Activated CD4-positive, alpha-beta T cell treated with anti-CD3 and anti-CD28 coated beads for 36 hours (primary cell): ENCODE results near the gene PRDM15. TPM values are rescaled to one million over a fixed set of nuclear protein-coding genes. Genes with fewer than 3 reads are reported as not detected.

Source experiments
- ATAC-seq: fragments of 200-7000 bp; cut with Tn5 transposase; one replicate; pipeline ENCODE4 v1.10.0; 2021; ENCODE audit warnings: mild to moderate bottlenecking, moderate library complexity
- CTCF ChIA-PET: fragments of 350-600 bp; sonication (Branson Sonifier 250); formaldehyde crosslinking; loops from one replicate; lab custom pipeline; 2021; ENCODE audit warnings: antibody characterized with exemption; lab: Charles Lee
- POLR2A ChIA-PET: fragments of 350-600 bp; sonication (Branson Sonifier 250); formaldehyde crosslinking; loops from one replicate; lab custom pipeline; 2021; ENCODE audit warnings: antibody characterized with exemption, inconsistent platforms; lab: Charles Lee
- DNase-seq: peaks from one replicate; pipeline ENCODE4 v3.0.0-alpha.2; 2020
- H3K27ac Mint-ChIP-seq: one replicate; pipeline ENCODE4 v1.8.0; 2021; ENCODE audit warnings: mixed read lengths
- H3K27me3 Mint-ChIP-seq: one replicate; pipeline ENCODE4 v1.8.0; 2021; ENCODE audit warnings: mixed read lengths
- H3K36me3 Mint-ChIP-seq: one replicate; pipeline ENCODE4 v1.8.0; 2021; ENCODE audit warnings: low read depth, mixed read lengths
- H3K4me1 Mint-ChIP-seq: one replicate; pipeline ENCODE4 v1.8.0; 2021; ENCODE audit warnings: mixed read lengths
- H3K4me3 Mint-ChIP-seq: one replicate; pipeline ENCODE4 v1.8.0; 2021; ENCODE audit warnings: mild to moderate bottlenecking, moderate library complexity, mixed read lengths
- H3K9me3 Mint-ChIP-seq: one replicate; pipeline ENCODE4 v1.8.0; 2021; ENCODE audit warnings: low read depth, mixed read lengths
- intact Hi-C, 2 experiments: fragments of 100-400 bp; cut with DNase I in 1 of 2; cut with micrococcal nuclease in 1 of 2; formaldehyde crosslinking; loops; one replicate each; pipeline versions ENCODE4 v1.14.2 to v1.15.1; 2022 to 2024; cut with DNase I, micrococcal nuclease
- total RNA-seq, 2 experiments: library from RNA; stranded (reverse); gene quantifications; one replicate each; pipeline ENCODE4 v1.2.3, GENCODE V29; 2021

Gene PRDM15
- total RNA-seq, 2 experiments from 2014 or later: 11.8 to 13.0 TPM

DNA sequence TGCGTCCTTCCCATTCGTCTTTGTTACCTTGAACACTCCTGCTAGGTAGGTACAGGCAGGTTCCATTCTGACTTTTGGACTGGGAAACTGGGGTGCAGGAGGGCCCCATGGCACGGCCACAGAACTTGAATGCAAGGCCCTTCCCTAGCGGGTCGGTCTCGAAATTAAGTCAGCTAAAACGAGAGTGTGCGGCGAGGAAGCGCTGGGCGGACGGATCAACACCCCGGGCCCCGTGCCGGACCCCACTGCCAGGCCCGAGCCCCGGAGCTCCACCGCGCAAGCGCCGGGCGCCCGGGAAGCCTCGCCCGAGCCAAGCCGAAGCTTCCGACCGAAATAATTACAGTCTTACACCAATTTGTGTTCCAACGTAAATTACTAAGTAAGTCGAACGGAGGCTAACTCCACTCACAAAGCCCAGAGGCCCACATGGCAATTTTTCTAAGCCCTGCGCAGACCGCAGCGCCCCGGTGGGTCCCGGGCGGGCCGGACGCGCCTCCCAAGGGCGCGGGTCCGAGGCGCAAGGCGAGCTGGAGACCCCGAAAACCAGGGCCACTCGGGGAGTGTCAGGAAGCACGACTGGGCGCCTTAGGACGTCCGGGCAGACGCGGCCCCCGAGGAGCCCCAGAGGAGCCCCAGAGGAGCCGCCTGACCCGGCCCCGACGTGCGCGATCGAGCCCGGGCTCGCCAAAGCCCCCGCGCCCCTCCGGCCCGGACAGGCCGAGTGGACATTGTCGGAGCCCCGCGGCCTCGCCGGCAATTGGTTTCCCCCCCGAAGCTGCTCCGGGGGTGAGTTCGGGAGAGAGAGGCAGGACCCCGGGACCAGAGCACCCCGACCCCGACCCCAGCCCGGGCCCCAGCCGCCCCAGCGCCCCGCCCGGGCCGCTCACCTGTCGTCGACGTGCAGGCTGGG lies 112.9 kb downstream of the PRDM15 start:
- POLR2A ChIA-PET: interaction anchor here (0.6 kb wide), 1 partner anchor 10 kb away, joined by 4 read pairs; no protein-coding TSS in a partner anchor
- peaks cover 29% of the 10 kb centered on the region for H3K4me1 Mint-ChIP-seq
- no peak for ATAC-seq
- H3K27ac Mint-ChIP-seq: no peak overlapping the region
- no peak for DNase-seq
- H3K4me3 Mint-ChIP-seq: peak overlapping the region; percentile 66
- intact Hi-C loops: loop anchor here in 1 of 2 experiments (2.0 to 5.0 kb wide), 3 partner anchors 111 to 471 kb away; partner anchors contain the start of genes PRDM15 and ZBTB21
- H3K27me3 Mint-ChIP-seq: peaks cover 54% of the 10 kb centered on the region
- H3K36me3 Mint-ChIP-seq: no peaks in the 10 kb centered on the region
- CTCF ChIA-PET: interaction anchor here (0.8 to 1.1 kb wide), 2 partner anchors 22 to 351 kb away, joined by 3 read pairs; no protein-coding TSS in a partner anchor
- no peaks in the 10 kb centered on the region for H3K9me3 Mint-ChIP-seq

DNA sequence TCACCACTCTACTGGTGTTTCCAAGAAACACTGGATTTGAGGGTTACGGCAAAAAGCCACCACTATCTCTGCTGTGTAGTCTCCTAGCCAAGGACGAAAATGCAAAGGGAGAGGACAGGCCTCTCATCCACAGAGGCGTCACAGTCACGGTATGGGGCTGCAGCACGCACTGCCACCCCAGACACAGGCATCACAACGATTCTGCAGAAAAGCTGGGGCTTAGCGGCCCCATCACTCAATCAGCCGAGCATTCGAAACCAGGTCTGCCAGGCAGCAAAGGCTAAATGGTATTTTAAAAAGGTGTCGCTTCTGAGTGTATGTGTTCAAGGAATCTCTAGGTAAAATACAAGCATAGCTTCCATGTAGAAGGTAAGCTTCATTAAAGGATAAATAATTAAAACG lies 113.7 kb downstream of the PRDM15 start:
- no peaks in the 10 kb centered on the region for H3K9me3 Mint-ChIP-seq
- no peak overlapping the region for H3K4me3 Mint-ChIP-seq
- DNase-seq (no peak), ATAC-seq (no peak)
- ChIA-PET POLR2A (no interaction called here), CTCF (interaction anchor here (0.8 kb wide), 2 partner anchors 21 to 81 kb away, joined by 3 read pairs; no protein-coding TSS in a partner anchor)
- peaks cover 60% of the 10 kb centered on the region for H3K27me3 Mint-ChIP-seq
- no peak overlapping the region for H3K27ac Mint-ChIP-seq
- H3K36me3 Mint-ChIP-seq: no peaks in the 10 kb centered on the region
- H3K4me1 Mint-ChIP-seq: peaks cover 29% of the 10 kb centered on the region
- intact Hi-C loops: loop anchor here in 1 of 2 experiments (5.0 kb wide), 2 partner anchors 112 to 472 kb away; partner anchors contain the start of gene PRDM15

DNA sequence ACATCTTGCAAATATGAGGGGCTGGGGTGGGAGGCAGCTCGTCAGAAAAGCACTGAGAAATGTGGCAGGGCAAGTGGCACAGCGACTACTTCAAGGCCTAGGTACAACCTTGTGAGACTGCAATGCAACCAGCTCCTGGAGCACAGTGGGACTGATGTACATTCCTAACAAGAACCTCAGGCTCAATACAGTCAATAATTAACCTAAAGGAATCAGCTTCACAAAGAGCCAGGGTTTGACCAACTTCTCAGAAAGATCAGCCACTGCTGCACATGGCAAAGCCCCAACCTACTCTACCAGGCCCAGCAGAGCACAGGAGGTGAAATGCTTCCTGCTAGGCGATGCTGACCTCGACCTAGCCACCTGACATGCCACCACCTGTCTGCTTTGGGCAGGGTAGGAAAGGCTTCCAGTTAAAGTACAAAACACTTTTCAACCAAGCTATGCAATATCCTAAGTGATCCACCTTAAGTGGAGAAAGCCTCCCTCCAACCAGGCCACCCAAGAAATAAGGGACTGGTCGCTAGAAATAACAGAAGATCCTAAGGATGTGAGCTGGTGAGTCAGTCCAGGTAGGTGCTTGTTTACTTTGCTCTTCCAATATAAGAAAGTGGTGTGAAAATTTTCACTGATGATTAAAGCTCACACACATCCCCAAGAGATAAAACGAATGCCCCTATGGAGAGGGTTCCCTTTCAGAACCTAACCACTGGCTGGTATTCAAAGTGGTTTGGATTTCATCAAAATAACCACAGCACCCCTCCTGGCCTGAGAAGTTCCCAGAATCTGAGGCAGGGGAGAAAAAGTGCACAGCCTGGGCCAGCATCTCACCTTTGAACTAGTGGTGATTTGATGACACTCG lies 114.4 kb downstream of the PRDM15 start:
- no peak for ATAC-seq
- H3K4me3 Mint-ChIP-seq: no peak overlapping the region
- H3K9me3 Mint-ChIP-seq: no peaks in the 10 kb centered on the region
- intact Hi-C loops: loop anchor here in 1 of 2 experiments (5.0 kb wide), 2 partner anchors 113 to 473 kb away; partner anchors contain the start of gene PRDM15
- no peak for DNase-seq
- H3K4me1 Mint-ChIP-seq: peaks cover 29% of the 10 kb centered on the region
- POLR2A ChIA-PET: no interaction called here
- CTCF ChIA-PET: interaction anchor here (0.8 kb wide), 2 partner anchors 9 to 81 kb away, joined by 3 read pairs; no protein-coding TSS in a partner anchor
- H3K36me3 Mint-ChIP-seq: no peaks in the 10 kb centered on the region
- peaks cover 60% of the 10 kb centered on the region for H3K27me3 Mint-ChIP-seq
- no peak overlapping the region for H3K27ac Mint-ChIP-seq

DNA sequence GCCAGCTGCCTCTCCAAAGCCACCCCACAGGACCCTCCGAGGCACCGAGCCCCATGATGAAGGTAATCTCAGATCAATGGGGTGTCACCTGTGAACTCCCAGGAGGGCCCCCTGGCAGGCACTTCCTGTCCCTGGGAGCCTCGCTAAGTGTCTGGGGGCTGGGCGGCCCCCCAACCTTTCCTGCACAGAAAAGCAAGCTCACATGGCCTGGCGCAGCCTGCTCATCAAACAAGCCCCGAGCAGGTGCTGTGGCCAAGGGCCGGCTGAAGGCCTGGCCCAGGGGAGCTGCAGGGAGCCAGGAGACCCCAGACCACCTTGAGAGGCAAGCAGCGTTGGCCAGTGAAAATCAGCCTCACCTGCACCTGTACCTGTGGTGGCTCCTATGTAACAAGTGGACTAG lies 115.1 kb downstream of the PRDM15 start:
- DNase-seq (no peak), ATAC-seq (no peak)
- intact Hi-C loops: no loop called here
- ChIA-PET POLR2A (no interaction called here), CTCF (interaction anchor here (0.8 kb wide), 1 partner anchor 8 kb away, joined by 3 read pairs; no protein-coding TSS in a partner anchor)
- H3K27me3 Mint-ChIP-seq: peaks cover 55% of the 10 kb centered on the region
- no peaks in the 10 kb centered on the region for H3K9me3 Mint-ChIP-seq
- H3K4me1 Mint-ChIP-seq: peaks cover 27% of the 10 kb centered on the region
- H3K36me3 Mint-ChIP-seq: no peaks in the 10 kb centered on the region
- no peak overlapping the region for H3K4me3 Mint-ChIP-seq
- H3K27ac Mint-ChIP-seq: no peak overlapping the region

DNA sequence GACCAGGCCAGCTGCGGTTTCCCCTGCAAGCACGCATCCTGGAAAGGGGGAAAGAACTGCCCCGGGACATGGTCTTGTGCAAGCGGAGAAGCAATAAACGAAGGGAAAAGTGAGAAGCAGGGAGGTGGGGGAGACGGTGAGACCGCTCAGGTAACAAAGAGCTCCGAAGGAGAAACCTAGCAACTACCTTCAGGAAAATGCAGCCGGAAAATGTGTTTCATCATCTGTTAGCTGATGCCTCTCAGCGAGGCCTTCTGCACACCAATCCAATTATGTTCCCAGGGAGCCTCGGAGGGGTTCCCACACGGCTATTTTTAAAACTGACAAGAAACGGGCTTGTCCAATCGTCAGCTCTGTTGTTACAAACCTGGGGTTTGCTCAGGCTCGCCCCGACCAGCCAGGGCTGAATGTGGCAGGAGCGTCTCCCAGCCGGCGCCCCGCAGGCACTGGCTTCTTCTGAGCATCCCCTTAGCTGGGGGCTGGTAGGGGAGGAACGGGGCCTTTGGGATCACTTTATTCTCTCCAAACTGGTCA lies 115.7 kb downstream of the PRDM15 start:
- ATAC-seq (no peak), DNase-seq (no peak)
- Mint-ChIP-seq H3K27ac (no peak overlapping the region), H3K36me3 (no peaks in the 10 kb centered on the region), H3K27me3 (peaks cover 51% of the 10 kb centered on the region), H3K4me3 (no peak overlapping the region), H3K4me1 (peaks cover 23% of the 10 kb centered on the region), H3K9me3 (no peaks in the 10 kb centered on the region)
- POLR2A ChIA-PET: no interaction called here
- CTCF ChIA-PET: no interaction called here
- intact Hi-C loops: no loop called here

DNA sequence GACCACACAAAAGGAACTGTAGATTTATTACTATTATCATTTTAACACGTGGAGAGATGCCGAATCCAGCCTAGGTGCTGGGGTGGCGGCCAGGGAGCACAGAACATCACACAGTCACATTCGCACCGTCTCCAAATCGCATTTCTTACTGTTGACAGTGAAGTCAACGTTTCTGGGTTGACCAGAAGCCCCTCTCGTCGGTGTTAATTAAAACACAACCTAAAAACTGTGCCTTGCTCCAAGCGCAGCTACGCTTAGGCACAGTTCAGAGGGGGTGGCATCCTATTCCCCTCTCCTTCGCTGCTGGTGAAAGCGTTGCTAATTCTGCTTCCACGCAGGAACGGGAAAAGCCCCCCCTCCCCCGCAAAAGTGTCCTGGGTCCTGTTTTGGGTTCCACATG lies 116.4 kb downstream of the PRDM15 start:
- CTCF ChIA-PET: no interaction called here
- Mint-ChIP-seq H3K36me3 (no peaks in the 10 kb centered on the region), H3K27me3 (peaks cover 48% of the 10 kb centered on the region), H3K9me3 (no peaks in the 10 kb centered on the region), H3K4me1 (peaks cover 16% of the 10 kb centered on the region), H3K4me3 (no peak overlapping the region), H3K27ac (no peak overlapping the region)
- ATAC-seq (no peak), DNase-seq (no peak)
- POLR2A ChIA-PET: no interaction called here
- intact Hi-C loops: no loop called here

DNA sequence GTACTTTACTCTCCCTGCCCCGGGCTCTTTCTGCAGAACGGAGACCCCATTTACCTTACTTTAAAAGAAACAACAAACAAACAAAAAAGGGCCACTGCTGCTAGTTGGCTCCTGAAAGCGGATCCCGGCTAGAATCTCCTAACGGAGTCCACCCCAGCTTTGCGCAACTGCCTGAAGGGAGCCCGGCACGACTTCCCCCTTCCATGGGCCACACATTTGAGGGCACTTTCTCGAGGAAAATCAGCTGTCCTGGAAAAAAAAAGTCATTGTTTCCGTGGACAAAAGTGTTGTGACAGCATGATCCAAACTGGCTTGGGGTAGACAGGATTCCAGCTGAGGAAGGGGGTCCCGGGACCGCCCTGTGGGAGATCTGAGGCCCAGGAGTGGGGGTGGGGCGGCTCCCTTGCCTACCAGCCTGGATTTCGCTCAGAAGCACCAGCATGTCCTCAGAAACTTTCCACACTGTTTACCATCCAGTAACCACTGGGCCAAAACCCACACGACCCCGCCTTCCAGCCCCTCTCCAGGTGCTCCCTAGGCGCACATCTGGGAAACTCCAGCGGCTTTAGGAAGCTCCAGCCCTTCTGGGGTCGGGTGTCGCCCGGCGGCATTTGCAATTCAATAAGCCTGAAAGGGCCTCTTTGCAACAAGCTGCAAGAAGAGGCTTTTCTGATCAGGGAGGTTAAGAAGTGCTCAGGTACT lies 117.1 kb downstream of the PRDM15 start:
- H3K4me1 Mint-ChIP-seq: peaks cover 9% of the 10 kb centered on the region
- no peak for ATAC-seq
- intact Hi-C loops: no loop called here
- no peak for DNase-seq
- no peaks in the 10 kb centered on the region for H3K36me3 Mint-ChIP-seq
- no peak overlapping the region for H3K27ac Mint-ChIP-seq
- H3K9me3 Mint-ChIP-seq: no peaks in the 10 kb centered on the region
- POLR2A ChIA-PET: no interaction called here
- CTCF ChIA-PET: interaction anchor here (0.8 kb wide), 1 partner anchor 150 kb away, joined by 3 read pairs; no protein-coding TSS in a partner anchor
- H3K27me3 Mint-ChIP-seq: peaks cover 42% of the 10 kb centered on the region
- H3K4me3 Mint-ChIP-seq: no peak overlapping the region

DNA sequence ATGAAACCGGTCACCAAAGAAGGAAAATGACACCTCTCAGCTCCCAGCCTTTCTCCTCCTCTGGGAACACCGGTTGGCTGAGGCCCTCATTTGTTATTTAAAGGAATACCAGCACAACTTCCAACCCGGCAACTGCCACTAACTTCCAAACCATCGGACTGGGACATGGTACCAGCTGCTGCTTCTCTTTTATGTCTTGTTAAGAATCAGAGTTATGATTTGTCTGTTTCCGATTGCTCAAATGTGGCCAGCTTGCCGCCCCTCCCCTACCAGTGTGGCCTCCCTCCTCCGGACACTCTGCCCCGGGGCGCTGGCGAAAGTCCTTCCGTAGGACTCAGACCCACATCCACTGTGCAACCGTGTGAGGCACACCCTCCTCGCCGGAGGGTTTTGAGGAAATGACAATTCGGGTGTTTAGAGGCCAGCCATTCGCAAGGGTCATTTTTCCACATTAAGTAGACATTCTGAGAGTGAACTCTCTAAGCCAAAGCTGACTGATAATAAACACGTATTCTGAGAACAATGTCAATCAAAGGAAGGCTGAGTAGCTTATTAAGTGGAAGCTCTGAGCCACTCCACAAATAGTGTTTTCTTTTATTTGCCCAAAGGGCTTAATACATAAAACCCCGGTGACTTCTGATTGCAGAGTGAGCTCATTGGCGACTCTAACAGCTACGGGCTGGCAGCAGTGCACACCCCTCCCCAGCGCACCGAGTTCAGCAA lies 117.8 kb downstream of the PRDM15 start:
- ATAC-seq (no peak), DNase-seq (no peak)
- ChIA-PET CTCF (interaction anchor here (0.8 to 1.1 kb wide), 3 partner anchors 17 to 346 kb away, joined by 3 read pairs; no protein-coding TSS in a partner anchor), POLR2A (no interaction called here)
- no peak overlapping the region for H3K27ac Mint-ChIP-seq
- no peaks in the 10 kb centered on the region for H3K9me3 Mint-ChIP-seq
- H3K4me1 Mint-ChIP-seq: peaks cover 8% of the 10 kb centered on the region
- no peaks in the 10 kb centered on the region for H3K36me3 Mint-ChIP-seq
- intact Hi-C loops: no loop called here
- H3K27me3 Mint-ChIP-seq: peaks cover 41% of the 10 kb centered on the region
- no peak overlapping the region for H3K4me3 Mint-ChIP-seq

DNA sequence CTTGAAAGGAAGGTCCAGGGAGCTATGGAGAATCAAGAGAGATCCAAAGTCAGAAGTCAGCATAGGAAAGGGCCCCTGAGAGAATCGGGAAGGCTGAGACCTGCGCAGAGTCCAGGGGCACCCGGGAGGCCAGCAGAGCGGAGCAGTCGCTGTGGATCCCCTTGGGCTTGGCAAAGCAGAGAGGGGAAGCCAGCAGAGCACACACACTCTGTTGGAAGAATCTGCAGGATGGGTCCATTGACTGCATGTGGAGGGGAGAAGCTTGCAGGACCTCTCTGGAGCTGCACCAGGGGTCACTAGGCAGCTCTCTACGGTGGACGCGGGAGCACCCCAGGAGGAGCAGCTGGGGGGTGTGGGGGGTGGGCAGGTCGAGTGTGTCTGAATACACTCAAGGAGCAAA lies 118.7 kb downstream of the PRDM15 start:
- Mint-ChIP-seq H3K36me3 (no peaks in the 10 kb centered on the region), H3K4me3 (no peak overlapping the region), H3K4me1 (peaks cover 4% of the 10 kb centered on the region), H3K9me3 (no peaks in the 10 kb centered on the region), H3K27me3 (peaks cover 36% of the 10 kb centered on the region), H3K27ac (no peak overlapping the region)
- DNase-seq: no peak
- ATAC-seq: no peak
- ChIA-PET CTCF (interaction anchor here (0.9 to 1.1 kb wide), 2 partner anchors 16 to 347 kb away, joined by 3 read pairs; no protein-coding TSS in a partner anchor), POLR2A (no interaction called here)
- intact Hi-C loops: no loop called here

DNA sequence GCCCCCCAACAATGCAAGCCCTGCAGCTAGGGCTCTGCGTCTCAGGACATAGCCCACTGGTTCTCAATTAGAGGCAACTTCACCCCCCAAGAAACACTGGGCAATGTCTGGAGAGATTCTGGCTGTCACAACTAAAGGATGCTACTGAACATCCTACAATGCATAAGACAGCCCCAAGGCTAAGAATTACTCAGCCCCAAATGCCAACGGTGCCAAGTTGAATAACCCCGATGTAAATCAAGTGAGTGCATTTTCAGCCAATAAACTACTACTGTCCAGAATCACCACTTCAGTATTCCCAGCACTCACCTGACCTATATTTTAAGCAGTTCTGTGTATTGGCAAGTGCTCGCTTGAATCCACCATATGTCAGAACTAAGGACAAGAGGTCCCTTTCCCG lies 119.2 kb downstream of the PRDM15 start:
- ChIA-PET CTCF (no interaction called here), POLR2A (no interaction called here)
- ATAC-seq: no peak
- DNase-seq: no peak
- Mint-ChIP-seq H3K4me3 (no peak overlapping the region), H3K4me1 (peaks cover 4% of the 10 kb centered on the region), H3K27me3 (peaks cover 33% of the 10 kb centered on the region), H3K9me3 (no peaks in the 10 kb centered on the region), H3K27ac (no peak overlapping the region), H3K36me3 (no peaks in the 10 kb centered on the region)
- intact Hi-C loops: no loop called here
